Measurements from ENCODE around the gene PRR13.

The PRR13 gene

DNA sequence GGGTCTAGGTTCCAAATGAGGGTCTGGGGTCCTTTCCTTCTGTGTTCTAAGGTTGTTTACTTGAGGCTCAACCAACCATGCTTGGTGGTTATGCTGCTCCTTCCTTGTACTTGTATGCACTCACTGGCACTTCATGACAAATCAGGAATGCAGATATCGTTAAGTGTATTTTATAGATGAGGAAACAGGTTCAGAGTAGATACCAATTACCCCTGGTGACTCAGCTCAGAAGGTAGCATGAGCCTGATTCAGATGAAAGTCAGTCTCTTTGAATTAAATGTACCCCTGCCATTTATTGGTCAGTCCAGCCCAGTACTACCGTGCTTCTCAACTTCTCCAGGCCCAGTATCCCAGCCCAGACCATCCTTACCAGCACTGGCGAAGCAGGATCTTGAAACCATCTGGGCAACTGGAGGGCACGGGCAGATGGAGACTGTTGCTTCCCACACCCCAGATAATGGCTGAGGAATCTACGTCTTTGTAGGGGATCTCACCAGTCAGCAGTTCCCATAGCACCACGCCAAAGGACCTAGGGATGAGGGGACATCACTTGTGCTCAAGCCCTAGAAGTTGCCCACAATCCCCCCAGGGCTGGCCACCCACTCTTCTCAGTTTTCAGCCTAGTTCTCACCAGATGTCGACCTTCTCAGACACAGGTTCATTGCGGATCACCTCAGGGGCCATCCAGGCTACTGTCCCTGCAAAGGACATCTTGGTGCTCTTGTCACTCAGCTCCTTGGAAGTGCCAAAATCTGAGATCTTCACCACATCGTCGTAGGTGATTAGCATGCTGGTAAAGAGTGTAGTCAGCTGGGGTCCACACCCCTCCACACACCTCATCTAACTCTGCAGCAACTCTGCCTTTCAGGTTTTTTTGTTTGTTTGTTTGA is 43.4 kb downstream of the PRR13 start:
- no peak overlapping the region for H3K4me3 ChIP-seq (ENCODE audit: control insufficient read depth, low read depth, low read length)
- no peak for TF ChIP-seq CTCF (IDR thresholded peaks at IDR 0.05; ENCODE audit: control insufficient read depth, insufficient read depth, low read depth, low read length, missing control alignments)
- DNase-seq (ENCODE audit: low read depth), result no peak

DNA sequence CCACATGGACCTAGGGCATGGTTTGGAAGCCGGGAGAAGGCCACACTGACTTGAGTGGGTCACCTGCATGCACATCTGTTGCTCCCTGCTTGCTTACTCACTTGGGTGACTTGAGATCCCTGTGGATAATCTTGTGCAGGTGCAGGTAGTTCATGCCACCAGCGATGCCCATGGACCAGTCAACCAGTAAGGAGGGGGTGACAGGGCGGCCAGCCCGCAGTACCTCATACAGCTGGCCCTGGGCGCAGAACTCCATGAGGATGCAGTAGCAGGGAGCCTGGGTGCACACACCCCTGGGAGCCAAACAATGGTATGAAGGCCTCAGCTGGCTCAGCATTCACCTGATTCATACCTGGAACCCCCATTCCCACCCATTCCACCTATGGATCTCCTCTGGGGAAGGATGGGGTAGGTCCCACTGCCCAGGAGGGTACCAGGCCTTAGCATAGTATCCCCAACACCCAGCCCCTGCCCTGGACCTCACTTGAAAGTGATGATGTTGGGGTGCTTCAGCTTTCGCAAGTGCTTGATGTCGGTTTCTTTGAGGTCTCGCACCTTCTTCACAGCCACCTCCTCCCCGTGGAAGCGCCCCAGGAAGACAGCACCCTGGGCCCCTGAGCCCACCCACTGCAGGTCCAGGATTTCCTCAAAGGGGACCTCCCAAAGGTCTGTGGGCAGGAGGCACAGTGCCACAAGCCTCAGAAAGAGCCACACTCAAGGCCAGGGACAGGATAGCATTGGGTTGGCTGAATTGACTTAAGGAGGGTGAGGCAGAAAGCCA is 44.6 kb downstream of the PRR13 start:
- TF ChIP-seq CTCF (IDR thresholded peaks at IDR 0.05; ENCODE audit: control insufficient read depth, insufficient read depth, low read depth, low read length, missing control alignments), result no peak
- DNase-seq (ENCODE audit: low read depth), result no peak
- H3K4me3 ChIP-seq (ENCODE audit: control insufficient read depth, low read depth, low read length), result no peak overlapping the region

DNA sequence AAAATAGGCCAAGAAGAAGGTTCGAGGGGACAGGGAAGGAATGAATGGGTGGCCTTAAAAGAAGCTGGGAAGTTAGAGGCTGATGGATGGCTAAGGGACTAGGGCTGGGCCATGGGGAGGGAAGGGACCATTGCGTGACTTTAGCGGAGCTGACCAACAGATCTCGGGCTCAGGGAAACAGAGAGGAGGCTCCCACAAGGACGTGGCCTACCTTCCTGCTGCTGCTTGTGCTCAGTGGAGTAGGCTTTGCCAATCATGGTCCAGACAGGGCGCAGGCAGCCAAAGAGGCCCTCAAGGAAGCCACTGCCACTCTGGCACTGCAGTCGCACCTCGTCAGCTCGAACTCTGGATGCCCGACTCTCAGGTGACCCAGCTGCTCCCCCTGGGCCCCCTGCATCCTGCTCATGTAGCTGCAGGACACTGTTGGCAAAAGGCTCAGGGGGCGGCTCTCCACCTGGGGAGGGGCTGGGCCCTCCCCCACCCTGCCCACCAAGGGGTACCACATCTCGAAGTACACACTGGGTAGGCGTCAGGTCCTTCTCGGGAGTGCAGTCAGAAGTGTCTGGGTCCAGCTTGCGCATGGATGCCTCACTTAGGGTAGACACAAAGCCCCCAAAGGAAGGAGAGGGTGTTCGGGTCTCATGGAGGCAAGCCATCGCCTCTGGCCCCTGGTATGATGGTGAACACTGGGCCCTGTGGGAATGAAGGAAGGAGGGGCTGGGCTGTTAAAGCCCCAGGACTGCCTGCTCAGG is 45.4 kb downstream of the PRR13 start:
- no peak overlapping the region for H3K4me3 ChIP-seq (ENCODE audit: control insufficient read depth, low read depth, low read length)
- DNase-seq (ENCODE audit: low read depth), result no peak
- no peak for TF ChIP-seq CTCF (IDR thresholded peaks at IDR 0.05; ENCODE audit: control insufficient read depth, insufficient read depth, low read depth, low read length, missing control alignments)

DNA sequence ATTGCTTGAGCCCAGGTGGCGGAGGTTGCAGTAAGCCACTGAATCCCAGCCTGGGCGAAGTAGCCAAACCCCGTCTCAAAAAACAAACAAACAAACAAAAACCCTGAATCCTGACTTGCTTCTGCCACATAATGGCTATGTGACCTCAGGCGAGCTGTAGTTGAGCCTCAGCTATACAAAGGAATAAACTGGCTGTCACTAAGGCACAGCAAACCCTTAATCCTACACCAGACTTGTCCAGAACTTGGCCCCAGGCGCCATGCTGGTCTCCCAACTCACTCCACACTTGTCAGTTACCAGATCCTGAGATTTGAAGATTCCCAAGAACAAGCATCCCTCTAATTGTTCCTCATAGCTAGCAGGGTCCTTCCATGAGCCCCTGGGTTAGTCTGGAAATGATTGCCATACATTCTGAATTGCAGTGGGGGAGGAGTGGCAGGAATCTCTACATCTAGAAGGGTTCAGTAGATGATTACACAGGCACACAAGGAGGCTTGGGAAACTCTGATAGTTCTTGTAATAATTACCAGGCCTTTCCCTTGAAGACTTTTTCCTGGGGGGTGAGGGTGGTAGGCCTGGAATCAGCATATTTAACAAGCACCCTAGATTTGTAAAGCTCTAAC is 47.8 kb downstream of the PRR13 start:
- no peak for TF ChIP-seq CTCF (IDR thresholded peaks at IDR 0.05; ENCODE audit: control insufficient read depth, insufficient read depth, low read depth, low read length, missing control alignments)
- H3K4me3 ChIP-seq (ENCODE audit: control insufficient read depth, low read depth, low read length), result no peak overlapping the region
- no peak for DNase-seq (ENCODE audit: low read depth)

- H3K4me3 ChIP-seq (ENCODE audit: control insufficient read depth, low read depth, low read length), result peak overlapping the region; percentile 57
- no peak for DNase-seq (ENCODE audit: low read depth)
- TF ChIP-seq CTCF (IDR thresholded peaks at IDR 0.05; ENCODE audit: control insufficient read depth, insufficient read depth, low read depth, low read length, missing control alignments), result no peak
These were observed 50.7 kb downstream of the PRR13 start for GRCh38 chr12:53492188-53492587.
